ENCODE results near the gene NUDT3.

DNA sequence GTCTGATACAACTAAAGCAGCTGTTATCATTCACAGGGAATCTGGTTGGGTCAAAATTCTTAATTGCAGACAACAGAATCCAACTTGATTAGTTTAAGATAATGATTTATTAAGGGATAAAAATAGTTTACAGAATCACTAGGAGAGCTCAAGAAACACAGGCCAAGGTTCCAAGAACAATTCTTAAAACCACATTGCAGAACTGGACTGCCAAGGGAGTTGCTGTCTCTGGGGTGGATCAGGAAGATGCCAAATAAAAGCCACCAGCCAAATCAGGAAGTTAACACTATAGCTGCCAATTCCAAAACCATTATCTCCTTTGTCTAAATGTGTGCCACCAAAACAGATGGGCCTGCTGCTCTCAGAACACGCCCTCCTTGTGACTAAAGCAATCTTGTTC is 53.7 kb downstream of the NUDT3 start:
- TF ChIP-seq HDAC2 (IDR thresholded peaks at IDR 0.05) (no peak), CEBPB (IDR thresholded peaks at IDR 0.05) (no peak), ESRRA (IDR thresholded peaks at IDR 0.05; ENCODE audit: borderline replicate concordance, low read length) (no peak)

Measured in A549 (cell line).